ENCODE measurements around the gene MPDU1. TPM values are rescaled to one million over a fixed set of nuclear protein-coding genes. Genes with fewer than 3 reads are reported as not detected.
"Not testable (repeated sequence)": the region's sequence is repeated elsewhere in the genome, so short reads cannot be mapped to it uniquely, and the experiment has no call there.

The MPDU1 gene
- total and polyA plus RNA-seq, 12 donors = 20.1 to 64.9 (median 26.5) TPM

- ATAC-seq = no peak
Measured at GRCh38 chr17:7620835-7621234, 37.2 kb downstream of the MPDU1 start.

GRCh38 chr17:7623661-7624060 lies 40.0 kb downstream of the MPDU1 start:
- Histone ChIP-seq H3K27me3 (no peaks in the 10 kb centered on the region), H3K27ac (no peak overlapping the region), H3K9me3 (no peaks in the 10 kb centered on the region), H3K36me3 (peaks cover 0 to 14% (median 0%) of the 10 kb centered on the region in 9 donors), H3K4me3 (no peak overlapping the region), H3K4me1 (peaks cover 4 to 21% (median 15%) of the 10 kb centered on the region in 9 donors)
- no peak for DNase-seq
- ATAC-seq = no peak
- 86 to 91% methylated on average over 5 of the region's 5 CpGs for WGBS, 2 donors
- no peak for TF ChIP-seq CTCF (IDR thresholded peaks at IDR 0.05)
- intact Hi-C loops (cut with DNase I) = no loop called here

More at GRCh38 chr17:7620835-7621234, 37.2 kb downstream of the MPDU1 start:
- intact Hi-C loops (cut with DNase I) = no loop called here
- no peak for DNase-seq
- H3K4me3 ChIP-seq = no peak overlapping the region
- peaks cover 0 to 1% (median 0%) of the 10 kb centered on the region in 9 donors for H3K4me1 ChIP-seq
- WGBS, 2 donors = 92 to 96% methylated on average over 8 of the region's 8 CpGs
- TF ChIP-seq CTCF (IDR thresholded peaks at IDR 0.05) = no peak
- no peak overlapping the region for H3K27ac ChIP-seq
- no peaks in the 10 kb centered on the region for H3K27me3 ChIP-seq
- H3K36me3 ChIP-seq = peaks cover 0 to 6% (median 0%) of the 10 kb centered on the region in 9 donors
- H3K9me3 ChIP-seq = no peaks in the 10 kb centered on the region

GRCh38 chr17:7625749-7626148 lies 42.1 kb downstream of the MPDU1 start:
- intact Hi-C loops (cut with DNase I) = loop anchor here in 2 of 10 donors (2.0 kb wide), 1 partner anchor 61 kb away; the partner anchor contains the start of gene TP53 (in 2 of the 2)
- 96 to 98% methylated on average over 16 of the region's 16 CpGs for WGBS, 2 donors
- not testable (repeated sequence) for DNase-seq, H3K27me3 ChIP-seq, H3K4me3 ChIP-seq, ATAC-seq, H3K27ac ChIP-seq, H3K9me3 ChIP-seq
- Histone ChIP-seq H3K36me3 (peaks cover 0 to 14% (median 0%) of the 10 kb centered on the region in 9 donors), H3K4me1 (peaks cover 4 to 21% (median 15%) of the 10 kb centered on the region in 9 donors)

GRCh38 chr17:7626307-7626706 lies 42.7 kb downstream of the MPDU1 start:
- no peak for TF ChIP-seq CTCF (IDR thresholded peaks at IDR 0.05)
- H3K9me3 ChIP-seq = no peaks in the 10 kb centered on the region
- intact Hi-C loops (cut with DNase I) = loop anchor here in 2 of 10 donors (2.0 kb wide), 1 partner anchor 60 kb away; the partner anchor contains the start of gene TP53 (in 2 of the 2)
- 88 to 90% methylated on average over 7 of the region's 7 CpGs for WGBS, 2 donors
- H3K4me3 ChIP-seq = peak overlapping the region in 6 of 10 donors; percentile 73 to 92 (median 80)
- peaks cover 0 to 14% (median 0%) of the 10 kb centered on the region in 9 donors for H3K36me3 ChIP-seq
- peak overlapping the region in 4 of 10 donors; percentile 92 to 98 (median 94) for H3K27ac ChIP-seq
- peak in 1 of 2 donors; percentile 17 for DNase-seq
- no peaks in the 10 kb centered on the region for H3K27me3 ChIP-seq
- H3K4me1 ChIP-seq = peaks cover 5 to 21% (median 16%) of the 10 kb centered on the region in 9 donors
- ATAC-seq = no peak

- intact Hi-C loops (cut with DNase I) = loop anchor here in 2 of 10 donors (2.0 kb wide), 1 partner anchor 60 kb away; the partner anchor contains the start of gene TP53 (in 2 of the 2)
- Histone ChIP-seq H3K27me3 (no peaks in the 10 kb centered on the region), H3K36me3 (peaks cover 0 to 14% (median 0%) of the 10 kb centered on the region in 9 donors), H3K27ac (peak overlapping the region; percentile 85 to 98 (median 92)), H3K4me1 (peaks cover 7 to 24% (median 17%) of the 10 kb centered on the region in 9 donors), H3K4me3 (peak overlapping the region; percentile 59 to 92 (median 76)), H3K9me3 (no peaks in the 10 kb centered on the region)
- TF ChIP-seq CTCF (IDR thresholded peaks at IDR 0.05) = no peak
- WGBS, 2 donors = 11 to 19% methylated on average over 6 of the region's 6 CpGs
- ATAC-seq = peak in 3 of 8 donors; percentile 0 to 8 (median 1)
- DNase-seq = no peak
Measured at GRCh38 chr17:7626956-7627249, 43.3 kb downstream of the MPDU1 start.

All from heart right ventricle (tissue), 16 donors.